Activated CD4-positive, alpha-beta T cell treated with anti-CD3 and anti-CD28 coated beads, Interleukin-2, amount 10 ng/mL, durations not matched to agents 24 days and 14 days (primary cell): ENCODE data around the gene PLEKHN1. TPM values are rescaled to one million over a fixed set of nuclear protein-coding genes. Genes with fewer than 3 reads are reported as not detected.
"Not testable (repeated sequence)": the region's sequence is repeated elsewhere in the genome, so short reads cannot be mapped to it uniquely, and the experiment has no call there.

Experiments used
- DNase-seq: peaks from one replicate; pipeline ENCODE4 v3.0.0; 2022
- H3K27ac Mint-ChIP-seq: one replicate; pipeline ENCODE4 v1.8.0; 2022; ENCODE audit warnings: mild to moderate bottlenecking, mixed read lengths
- H3K27me3 Mint-ChIP-seq: one replicate; pipeline ENCODE4 v1.8.0; 2022; ENCODE audit warnings: mixed read lengths
- H3K36me3 Mint-ChIP-seq: one replicate; pipeline ENCODE4 v1.8.0; 2022; ENCODE audit warnings: low read depth, mild to moderate bottlenecking, mixed read lengths
- H3K4me1 Mint-ChIP-seq: one replicate; pipeline ENCODE4 v1.8.0; 2021; ENCODE audit warnings: mixed read lengths
- H3K4me3 Mint-ChIP-seq: one replicate; pipeline ENCODE4 v1.8.0; 2022; ENCODE audit warnings: mild to moderate bottlenecking, moderate library complexity, mixed read lengths
- H3K9me3 Mint-ChIP-seq: one replicate; pipeline ENCODE4 v1.8.0; 2021; ENCODE audit warnings: mixed read lengths
- intact Hi-C: fragments of 100-400 bp; cut with micrococcal nuclease; formaldehyde crosslinking; loops from one replicate; pipeline ENCODE4 v1.15.1; 2023
- total RNA-seq: library from RNA; stranded (reverse); gene quantifications from 2 replicates; pipeline ENCODE4 v1.2.3, GENCODE V29; 2022

Gene PLEKHN1
- total RNA-seq, 1 donor from 2014 or later, result 2.8 TPM

GRCh38 chr1:943545-944340 lies 22.5 kb upstream of the PLEKHN1 start:
- no peak for DNase-seq
- Mint-ChIP-seq H3K4me3 (no peak overlapping the region), H3K9me3 (no peaks in the 10 kb centered on the region), H3K4me1 (peaks cover 7% of the 10 kb centered on the region), H3K36me3 (peaks cover 28% of the 10 kb centered on the region), H3K27ac (no peak overlapping the region), H3K27me3 (peaks cover 16% of the 10 kb centered on the region)
- intact Hi-C loops, result no loop called here

DNA sequence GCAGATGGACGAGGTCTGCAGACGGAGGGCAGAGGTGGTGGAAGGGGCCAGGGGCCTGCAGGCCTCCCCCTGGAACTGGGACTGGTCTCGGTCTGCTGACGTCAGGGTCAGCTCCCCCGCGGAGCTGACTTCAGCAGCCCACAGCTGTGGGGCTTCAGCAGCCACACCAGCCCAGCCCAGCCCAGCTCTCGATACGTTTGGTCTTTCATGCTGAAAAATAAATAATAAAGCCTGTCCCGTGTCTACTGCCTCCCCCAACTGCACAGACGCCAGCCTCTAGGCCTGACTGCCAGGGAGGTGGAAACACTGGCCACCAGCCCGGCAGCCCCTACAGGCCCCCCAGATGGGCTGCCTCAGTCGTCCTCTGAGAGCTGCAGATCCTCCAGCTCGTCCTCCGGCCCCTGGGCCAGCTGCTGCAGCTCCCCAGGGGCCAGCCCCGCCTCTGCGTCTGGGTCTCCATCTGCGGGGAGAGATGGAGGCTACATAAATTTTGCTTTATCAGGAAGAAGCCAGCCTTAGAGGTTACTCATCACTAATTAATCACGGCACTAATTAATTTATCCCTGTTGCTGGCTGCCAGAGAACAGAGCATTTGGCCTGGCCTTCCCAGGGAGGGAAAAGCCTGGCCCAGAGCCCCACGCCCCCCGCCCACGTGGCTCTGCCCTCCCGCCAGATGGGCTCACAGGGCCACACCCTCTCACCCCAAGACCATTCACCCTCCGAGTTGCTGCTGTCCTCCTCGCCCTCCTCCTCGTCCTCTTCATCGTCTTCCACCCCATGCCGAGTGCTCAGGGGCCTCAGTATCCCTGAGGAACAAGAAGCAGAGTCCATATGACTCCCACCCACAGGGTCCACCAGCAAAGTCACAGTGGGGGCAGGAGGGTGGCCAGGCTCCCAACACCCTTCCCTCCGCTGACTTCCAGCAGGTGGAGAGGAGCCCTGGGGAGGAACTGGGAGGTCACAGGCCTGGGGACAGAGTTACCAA lies 21.6 kb upstream of the PLEKHN1 start:
- Mint-ChIP-seq H3K27ac (no peak overlapping the region), H3K36me3 (peaks cover 35% of the 10 kb centered on the region), H3K9me3 (no peaks in the 10 kb centered on the region), H3K4me3 (no peak overlapping the region), H3K27me3 (peaks cover 11% of the 10 kb centered on the region), H3K4me1 (peaks cover 7% of the 10 kb centered on the region)
- intact Hi-C loops, result no loop called here
- DNase-seq, result no peak

GRCh38 chr1:945688-946556 lies 20.4 kb upstream of the PLEKHN1 start:
- no peaks in the 10 kb centered on the region for H3K9me3 Mint-ChIP-seq
- no peak for DNase-seq
- H3K36me3 Mint-ChIP-seq, result peaks cover 46% of the 10 kb centered on the region
- peaks cover 5% of the 10 kb centered on the region for H3K4me1 Mint-ChIP-seq
- H3K4me3 Mint-ChIP-seq, result no peak overlapping the region
- H3K27ac Mint-ChIP-seq, result no peak overlapping the region
- intact Hi-C loops, result no loop called here
- peaks cover 8% of the 10 kb centered on the region for H3K27me3 Mint-ChIP-seq

GRCh38 chr1:946811-947210 lies 19.5 kb upstream of the PLEKHN1 start:
- intact Hi-C loops, H3K27ac Mint-ChIP-seq, H3K9me3 Mint-ChIP-seq, H3K4me3 Mint-ChIP-seq, H3K4me1 Mint-ChIP-seq, DNase-seq, H3K27me3 Mint-ChIP-seq: not testable (repeated sequence)
- peaks cover 53% of the 10 kb centered on the region for H3K36me3 Mint-ChIP-seq

GRCh38 chr1:947958-948357 lies 18.3 kb upstream of the PLEKHN1 start:
- Mint-ChIP-seq H3K36me3 (peaks cover 57% of the 10 kb centered on the region), H3K27ac (no peak overlapping the region), H3K4me1 (peaks cover 4% of the 10 kb centered on the region), H3K4me3 (no peak overlapping the region), H3K27me3 (peaks cover 4% of the 10 kb centered on the region), H3K9me3 (no peaks in the 10 kb centered on the region)
- DNase-seq, result no peak
- intact Hi-C loops, result no loop called here

DNA sequence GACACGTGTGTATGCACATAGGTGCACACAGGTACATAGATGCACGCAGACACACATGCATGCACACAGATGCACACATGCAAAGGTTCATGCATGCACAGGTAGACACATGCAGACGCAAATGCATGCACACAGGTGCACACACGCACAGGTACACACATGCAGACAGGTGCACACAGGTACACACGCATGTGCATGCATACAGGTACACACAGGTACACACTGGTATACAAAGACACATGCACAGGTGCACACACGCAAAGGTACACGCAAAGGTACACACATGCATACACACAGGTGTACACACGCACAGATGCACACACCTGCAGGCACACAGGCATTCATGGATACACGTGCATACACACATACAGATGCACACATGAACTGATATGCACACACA lies 16.0 kb upstream of the PLEKHN1 start:
- Mint-ChIP-seq H3K9me3 (no peaks in the 10 kb centered on the region), H3K36me3 (peaks cover 65% of the 10 kb centered on the region), H3K4me3 (no peak overlapping the region), H3K27me3 (no peaks in the 10 kb centered on the region), H3K27ac (no peak overlapping the region), H3K4me1 (peaks cover 7% of the 10 kb centered on the region)
- intact Hi-C loops, result no loop called here
- no peak for DNase-seq

DNA sequence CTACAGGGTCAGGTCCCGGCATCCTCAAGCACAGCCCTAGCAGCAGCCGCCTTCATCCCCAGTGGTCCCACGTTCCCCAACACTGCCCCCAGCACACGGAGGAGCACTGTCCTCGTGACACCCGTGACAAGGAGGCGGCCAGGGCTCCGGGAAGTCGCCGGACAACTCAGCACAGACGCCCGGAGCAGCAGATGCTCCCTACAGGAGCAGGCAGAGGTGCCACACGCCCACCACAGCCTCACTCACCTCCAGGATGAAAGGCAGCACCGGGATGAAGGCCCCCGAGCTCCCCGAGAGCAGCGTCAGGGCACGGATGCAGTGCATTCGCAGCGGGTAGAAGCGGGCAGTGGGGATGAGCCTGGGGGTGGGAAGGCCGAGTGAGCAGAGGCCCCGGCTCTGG lies 15.4 kb upstream of the PLEKHN1 start:
- no peaks in the 10 kb centered on the region for H3K9me3 Mint-ChIP-seq
- H3K27ac Mint-ChIP-seq, result no peak overlapping the region
- H3K4me1 Mint-ChIP-seq, result peaks cover 7% of the 10 kb centered on the region
- DNase-seq, result no peak
- H3K4me3 Mint-ChIP-seq, result no peak overlapping the region
- H3K27me3 Mint-ChIP-seq, result no peaks in the 10 kb centered on the region
- intact Hi-C loops, result no loop called here
- peaks cover 63% of the 10 kb centered on the region for H3K36me3 Mint-ChIP-seq

GRCh38 chr1:951364-951763 lies 14.9 kb upstream of the PLEKHN1 start:
- H3K4me3 Mint-ChIP-seq, result no peak overlapping the region
- H3K27ac Mint-ChIP-seq, result no peak overlapping the region
- intact Hi-C loops, result no loop called here
- no peaks in the 10 kb centered on the region for H3K9me3 Mint-ChIP-seq
- peaks cover 65% of the 10 kb centered on the region for H3K36me3 Mint-ChIP-seq
- no peaks in the 10 kb centered on the region for H3K27me3 Mint-ChIP-seq
- DNase-seq, result no peak
- H3K4me1 Mint-ChIP-seq, result peaks cover 7% of the 10 kb centered on the region

DNA sequence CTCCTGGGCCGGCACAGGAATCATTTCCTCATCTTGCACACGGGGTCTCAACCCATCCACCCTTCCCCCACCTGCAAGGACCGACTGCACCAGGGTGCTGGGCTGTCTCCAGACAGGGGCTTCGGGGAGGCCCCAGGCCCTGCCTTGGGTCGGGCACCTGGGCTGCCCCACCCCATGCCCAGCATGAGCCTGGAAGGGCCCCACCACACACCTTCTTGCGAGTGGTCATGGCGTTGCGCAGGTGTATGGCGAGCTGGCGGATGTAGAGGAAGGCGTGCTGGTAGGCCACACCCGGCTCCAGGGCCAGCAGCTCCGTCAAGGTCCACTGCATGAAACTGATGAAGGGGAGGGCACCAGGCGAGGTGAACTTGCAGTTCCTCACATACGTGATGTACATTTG lies 14.1 kb upstream of the PLEKHN1 start:
- Mint-ChIP-seq H3K9me3 (no peaks in the 10 kb centered on the region), H3K4me1 (peaks cover 7% of the 10 kb centered on the region), H3K27me3 (no peaks in the 10 kb centered on the region), H3K4me3 (no peak overlapping the region), H3K27ac (no peak overlapping the region), H3K36me3 (peaks cover 62% of the 10 kb centered on the region)
- intact Hi-C loops, result no loop called here
- no peak for DNase-seq

GRCh38 chr1:952603-953002 lies 13.7 kb upstream of the PLEKHN1 start:
- DNase-seq, result no peak
- Mint-ChIP-seq H3K9me3 (no peaks in the 10 kb centered on the region), H3K27ac (no peak overlapping the region), H3K27me3 (no peaks in the 10 kb centered on the region), H3K4me3 (no peak overlapping the region), H3K36me3 (peaks cover 64% of the 10 kb centered on the region), H3K4me1 (peaks cover 11% of the 10 kb centered on the region)
- intact Hi-C loops, result no loop called here

DNA sequence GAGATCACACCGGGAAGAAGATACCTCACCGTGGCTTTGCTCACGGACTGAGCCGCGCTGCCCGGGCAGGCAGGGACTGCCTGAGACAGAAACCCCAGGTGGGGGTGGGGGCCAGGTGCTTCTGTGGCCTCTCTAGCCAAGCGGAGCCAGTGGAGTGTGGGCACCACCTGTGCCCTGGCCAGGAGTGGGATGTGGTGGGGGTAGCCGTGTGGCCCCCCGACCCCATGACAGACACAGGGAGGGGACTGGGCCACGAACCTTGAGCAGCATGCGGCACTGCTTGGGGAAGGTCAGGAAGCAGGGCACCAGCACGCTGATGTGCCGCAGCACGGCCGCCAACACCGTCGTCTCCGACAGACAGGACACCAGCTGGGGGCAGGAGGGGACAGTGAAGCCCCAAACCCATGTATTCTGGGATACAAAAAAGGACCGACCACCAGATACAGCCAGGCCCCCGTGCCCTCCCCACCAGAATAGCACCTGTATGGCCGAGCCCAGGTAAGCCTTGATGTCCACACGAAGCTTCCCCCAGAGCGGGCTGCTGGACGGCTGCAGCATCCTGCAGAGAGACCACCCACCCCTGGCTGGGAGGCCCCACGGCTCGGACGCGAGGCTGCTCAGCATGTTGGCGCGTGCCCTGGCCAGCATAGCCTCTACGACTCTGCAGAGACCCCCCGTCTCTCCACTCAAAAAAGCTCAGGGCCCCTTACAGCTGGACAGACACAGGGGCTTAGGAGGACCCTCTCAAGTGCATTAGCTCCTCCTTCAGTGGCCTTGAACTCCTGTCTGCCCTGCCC lies 12.6 kb upstream of the PLEKHN1 start:
- no peaks in the 10 kb centered on the region for H3K9me3 Mint-ChIP-seq
- H3K27ac Mint-ChIP-seq, result no peak overlapping the region
- H3K36me3 Mint-ChIP-seq, result peaks cover 64% of the 10 kb centered on the region
- intact Hi-C loops, result no loop called here
- H3K4me3 Mint-ChIP-seq, result no peak overlapping the region
- peaks cover 17% of the 10 kb centered on the region for H3K4me1 Mint-ChIP-seq
- DNase-seq, result no peak
- no peaks in the 10 kb centered on the region for H3K27me3 Mint-ChIP-seq

GRCh38 chr1:954927-955326 lies 11.4 kb upstream of the PLEKHN1 start:
- Mint-ChIP-seq H3K4me1 (peaks cover 20% of the 10 kb centered on the region), H3K27me3 (no peaks in the 10 kb centered on the region), H3K36me3 (peaks cover 56% of the 10 kb centered on the region), H3K9me3 (no peaks in the 10 kb centered on the region), H3K27ac (no peak overlapping the region), H3K4me3 (no peak overlapping the region)
- DNase-seq, result no peak
- intact Hi-C loops, result no loop called here

GRCh38 chr1:955474-955873 lies 10.8 kb upstream of the PLEKHN1 start:
- DNase-seq, result no peak
- H3K27me3 Mint-ChIP-seq, result no peaks in the 10 kb centered on the region
- no peak overlapping the region for H3K27ac Mint-ChIP-seq
- no peak overlapping the region for H3K4me3 Mint-ChIP-seq
- H3K36me3 Mint-ChIP-seq, result peaks cover 50% of the 10 kb centered on the region
- H3K9me3 Mint-ChIP-seq, result no peaks in the 10 kb centered on the region
- intact Hi-C loops, result no loop called here
- H3K4me1 Mint-ChIP-seq, result peaks cover 19% of the 10 kb centered on the region
